HL-60 (cell line): ENCODE results near the gene RAP1GAP2.

ENCODE experiments used
- DNase-seq, 2 experiments: peaks; one replicate each; pipeline ENCODE4 v3.0.0-alpha.2; 2010 to 2020; ENCODE audit warnings: low read depth in 1 of 2, low spot score in 1 of 2
- H3K27ac ChIP-seq: fragments of 250-450 bp; sonication (Bioruptor Pico); replicated peaks from 2 replicates; pipeline ENCODE4 v1.5.1; 2020; ENCODE audit warnings: mild to moderate bottlenecking, moderate library complexity
- H3K27me3 ChIP-seq: fragments of 250-450 bp; sonication (Bioruptor Pico); 2 replicates; pipeline ENCODE4 v1.5.1; 2021; ENCODE audit warnings: mild to moderate bottlenecking, moderate library complexity; ENCODE audit not compliant: insufficient read depth, poor library complexity, severe bottlenecking
- H3K4me3 ChIP-seq: replicated peaks from 2 replicates; pipeline ENCODE4 v1.5.1; 2011; ENCODE audit warnings: mild to moderate bottlenecking, control low read depth, low read length; ENCODE audit not compliant: insufficient read depth
- GABPA ChIP-seq: IDR thresholded peaks from 2 replicates; pipeline ENCODE4 v1.6.1; 2012; ENCODE audit warnings: low read depth
- POLR2AphosphoS5 ChIP-seq: IDR thresholded peaks from 2 replicates; pipeline ENCODE4 v1.6.1; 2012; ENCODE audit warnings: low read depth
- SPI1 ChIP-seq: IDR thresholded peaks from 2 replicates; pipeline ENCODE4 v1.6.1; 2012; ENCODE audit warnings: low read depth, mild to moderate bottlenecking, borderline replicate concordance
- TF ChIP-seq, protein P1 (sequence below): IDR thresholded peaks from one replicate; pipeline ENCODE4 v1.5.1; 2011; ENCODE audit warnings: low read length, control low read depth, inconsistent platforms; ENCODE audit not compliant: insufficient read depth
- TF ChIP-seq, protein P2 (sequence below): IDR thresholded peaks from 2 replicates; pipeline ENCODE4 v1.6.1; 2012; ENCODE audit warnings: low read depth; ENCODE audit not compliant: insufficient replicate concordance

The RAP1GAP2 gene

GRCh38 chr17:2750721-2751120 lies 45.5 kb upstream of the RAP1GAP2 start:
- H3K27ac ChIP-seq: no peak overlapping the region
- peaks cover 3% of the 10 kb centered on the region for H3K27me3 ChIP-seq
- TF ChIP-seq GABPA (no peak), SPI1 (no peak), POLR2AphosphoS5 (no peak)
- TF ChIP-seq, protein P1, sequence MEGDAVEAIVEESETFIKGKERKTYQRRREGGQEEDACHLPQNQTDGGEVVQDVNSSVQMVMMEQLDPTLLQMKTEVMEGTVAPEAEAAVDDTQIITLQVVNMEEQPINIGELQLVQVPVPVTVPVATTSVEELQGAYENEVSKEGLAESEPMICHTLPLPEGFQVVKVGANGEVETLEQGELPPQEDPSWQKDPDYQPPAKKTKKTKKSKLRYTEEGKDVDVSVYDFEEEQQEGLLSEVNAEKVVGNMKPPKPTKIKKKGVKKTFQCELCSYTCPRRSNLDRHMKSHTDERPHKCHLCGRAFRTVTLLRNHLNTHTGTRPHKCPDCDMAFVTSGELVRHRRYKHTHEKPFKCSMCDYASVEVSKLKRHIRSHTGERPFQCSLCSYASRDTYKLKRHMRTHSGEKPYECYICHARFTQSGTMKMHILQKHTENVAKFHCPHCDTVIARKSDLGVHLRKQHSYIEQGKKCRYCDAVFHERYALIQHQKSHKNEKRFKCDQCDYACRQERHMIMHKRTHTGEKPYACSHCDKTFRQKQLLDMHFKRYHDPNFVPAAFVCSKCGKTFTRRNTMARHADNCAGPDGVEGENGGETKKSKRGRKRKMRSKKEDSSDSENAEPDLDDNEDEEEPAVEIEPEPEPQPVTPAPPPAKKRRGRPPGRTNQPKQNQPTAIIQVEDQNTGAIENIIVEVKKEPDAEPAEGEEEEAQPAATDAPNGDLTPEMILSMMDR: no peak
- TF ChIP-seq, protein P2, sequence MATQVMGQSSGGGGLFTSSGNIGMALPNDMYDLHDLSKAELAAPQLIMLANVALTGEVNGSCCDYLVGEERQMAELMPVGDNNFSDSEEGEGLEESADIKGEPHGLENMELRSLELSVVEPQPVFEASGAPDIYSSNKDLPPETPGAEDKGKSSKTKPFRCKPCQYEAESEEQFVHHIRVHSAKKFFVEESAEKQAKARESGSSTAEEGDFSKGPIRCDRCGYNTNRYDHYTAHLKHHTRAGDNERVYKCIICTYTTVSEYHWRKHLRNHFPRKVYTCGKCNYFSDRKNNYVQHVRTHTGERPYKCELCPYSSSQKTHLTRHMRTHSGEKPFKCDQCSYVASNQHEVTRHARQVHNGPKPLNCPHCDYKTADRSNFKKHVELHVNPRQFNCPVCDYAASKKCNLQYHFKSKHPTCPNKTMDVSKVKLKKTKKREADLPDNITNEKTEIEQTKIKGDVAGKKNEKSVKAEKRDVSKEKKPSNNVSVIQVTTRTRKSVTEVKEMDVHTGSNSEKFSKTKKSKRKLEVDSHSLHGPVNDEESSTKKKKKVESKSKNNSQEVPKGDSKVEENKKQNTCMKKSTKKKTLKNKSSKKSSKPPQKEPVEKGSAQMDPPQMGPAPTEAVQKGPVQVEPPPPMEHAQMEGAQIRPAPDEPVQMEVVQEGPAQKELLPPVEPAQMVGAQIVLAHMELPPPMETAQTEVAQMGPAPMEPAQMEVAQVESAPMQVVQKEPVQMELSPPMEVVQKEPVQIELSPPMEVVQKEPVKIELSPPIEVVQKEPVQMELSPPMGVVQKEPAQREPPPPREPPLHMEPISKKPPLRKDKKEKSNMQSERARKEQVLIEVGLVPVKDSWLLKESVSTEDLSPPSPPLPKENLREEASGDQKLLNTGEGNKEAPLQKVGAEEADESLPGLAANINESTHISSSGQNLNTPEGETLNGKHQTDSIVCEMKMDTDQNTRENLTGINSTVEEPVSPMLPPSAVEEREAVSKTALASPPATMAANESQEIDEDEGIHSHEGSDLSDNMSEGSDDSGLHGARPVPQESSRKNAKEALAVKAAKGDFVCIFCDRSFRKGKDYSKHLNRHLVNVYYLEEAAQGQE: no peak
- DNase-seq: no peak
- H3K4me3 ChIP-seq: no peak overlapping the region

DNA sequence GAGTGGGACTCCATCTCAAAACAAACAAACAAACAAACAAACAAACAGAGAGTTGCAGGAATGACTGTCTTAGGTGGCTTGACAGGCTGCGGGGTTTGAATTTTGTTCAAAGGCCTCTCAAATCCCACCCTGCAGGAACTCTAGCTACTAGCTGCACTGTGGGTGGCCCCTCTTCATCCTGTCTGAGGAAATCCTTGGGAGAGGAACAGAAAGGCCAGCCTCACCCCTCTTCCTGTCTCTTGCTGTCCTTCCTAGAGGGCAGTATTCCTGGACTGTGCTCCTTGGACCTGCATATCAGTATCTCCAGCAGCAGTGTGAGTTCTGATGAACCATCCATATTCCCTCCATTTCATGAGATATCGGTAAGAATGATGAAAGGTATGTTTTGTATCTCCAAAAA lies 44.7 kb upstream of the RAP1GAP2 start:
- H3K27ac ChIP-seq: no peak overlapping the region
- no peak for TF ChIP-seq GABPA
- TF ChIP-seq SPI1: no peak
- TF ChIP-seq, protein P1: no peak
- TF ChIP-seq POLR2AphosphoS5: no peak
- TF ChIP-seq, protein P2: no peak
- no peak for DNase-seq
- H3K4me3 ChIP-seq: no peak overlapping the region
- H3K27me3 ChIP-seq: peaks cover 7% of the 10 kb centered on the region

DNA sequence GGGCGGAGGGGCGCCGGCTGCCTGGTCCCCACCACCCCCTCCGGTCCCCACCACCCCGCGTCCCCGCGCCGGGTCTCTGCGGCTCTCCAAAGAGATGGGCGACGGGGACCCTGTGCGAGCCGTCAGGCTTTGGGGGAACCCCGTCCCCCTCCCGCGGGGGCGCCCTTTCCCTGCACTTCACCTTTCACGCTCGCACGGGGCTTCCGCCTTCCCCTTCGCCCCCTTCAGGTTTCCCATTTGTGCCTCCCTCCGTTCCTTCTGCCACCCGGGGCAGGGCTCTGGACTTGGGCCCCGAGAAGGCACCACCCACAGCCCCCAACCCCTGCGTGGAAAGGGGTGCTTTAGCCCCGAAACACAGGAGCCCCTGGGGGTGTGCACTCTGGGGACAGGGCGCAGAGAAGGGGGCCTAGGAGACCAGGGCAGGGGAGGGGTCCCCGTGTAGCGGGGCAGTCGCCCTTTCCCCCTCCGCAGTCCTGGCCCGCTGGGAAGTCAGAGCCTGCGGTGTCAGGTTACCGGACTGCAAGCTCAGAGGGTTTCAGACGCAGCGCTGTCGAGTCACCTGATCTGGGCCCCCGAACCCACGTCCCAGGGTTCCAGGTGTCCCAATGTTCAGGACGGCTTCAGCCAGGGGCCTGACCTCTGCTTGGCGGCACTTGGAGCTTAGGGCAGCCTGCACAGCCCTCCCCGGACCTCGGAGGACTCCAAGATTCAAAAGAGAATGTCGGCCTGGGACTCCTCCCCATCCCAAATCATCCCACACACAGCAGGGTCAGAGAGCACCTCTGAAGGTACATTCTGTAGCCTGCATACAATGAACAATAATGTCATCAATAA lies 40.1 kb upstream of the RAP1GAP2 start:
- Histone ChIP-seq H3K27ac (no peak overlapping the region), H3K4me3 (no peak overlapping the region), H3K27me3 (peaks cover 7% of the 10 kb centered on the region)
- no peak for DNase-seq
- TF ChIP-seq, protein P1: no peak
- TF ChIP-seq POLR2AphosphoS5: no peak
- no peak for TF ChIP-seq GABPA
- TF ChIP-seq, protein P2: no peak
- no peak for TF ChIP-seq SPI1
